Motor neuron (in vitro differentiated cells): ENCODE data around the gene RGL4. TPM values are rescaled to one million over a fixed set of nuclear protein-coding genes. Genes with fewer than 3 reads are reported as not detected.
"Not testable (repeated sequence)": the region's sequence is repeated elsewhere in the genome, so short reads cannot be mapped to it uniquely, and the experiment has no call there.

ENCODE experiments used
- ATAC-seq, 8 experiments: fragments of 200-7000 bp; cut with Tn5 transposase; replicated peaks in 6 of 8; 2 replicates each; pipeline ENCODE4 v1.8.0; 2021; ENCODE audit warnings: mild to moderate bottlenecking in 8 of 8, moderate library complexity in 8 of 8
- H3K27ac ChIP-seq, 2 donors: fragments of 250-450 bp; sonication (Bioruptor Pico); 2 replicates each; pipeline ENCODE4 v1.9.0; 2021; ENCODE audit warnings: antibody characterized with exemption in 2 of 2, mild to moderate bottlenecking in 2 of 2, moderate library complexity in 1 of 2
- H3K4me1 ChIP-seq, 2 donors: fragments of 250-450 bp; sonication (Bioruptor Pico); replicated peaks in 1 of 2; 2 replicates each; pipeline ENCODE4 v1.6.1; 2021; ENCODE audit warnings: antibody characterized with exemption in 2 of 2, mild to moderate bottlenecking in 2 of 2, moderate library complexity in 1 of 2
- H3K4me3 ChIP-seq, 5 donors: fragments of 250-450 bp; sonication (Bioruptor Pico); 2 replicates each; pipeline ENCODE4 v1.9.0; 2021; ENCODE audit warnings: antibody characterized with exemption in 5 of 5, mild to moderate bottlenecking in 5 of 5, moderate library complexity in 4 of 5
- WGBS, 10 experiments: fragments of 450-650 bp; shearing (Covaris generic); methylation state at CpG; one replicate each; pipeline ENCODE4 v1.0.0; 2022; 5-methylcytosine and 5-hydroxymethylcytosine counted together
- in situ Hi-C, 9 experiments: fragments of 400-800 bp; cut with MboI; loops; one replicate each; pipeline ENCODE4 v1.15.0; 2021; ENCODE audit warnings: low sequenced_read_pairs in 9 of 9, low pct_unique_long_range_greater_than_20kb in 2 of 9; ENCODE audit not compliant: unreplicated experiment in 9 of 9
- total RNA-seq, 8 experiments: library from RNA; unstranded; fragments of 300-600 nt; gene quantifications; 2 replicates each; pipeline versions ENCODE4 v1.2.3 to v1.2.4, GENCODE V29; 2022

RGL4 gene
- total RNA-seq, 8 experiments from 2014 or later: 0.33 to 2.1 (median 0.43) TPM

GRCh38 chr22:23673050-23673620, 17.7 kb upstream of the RGL4 start:
- H3K4me3 ChIP-seq: no peak overlapping the region
- WGBS, 10 experiments: 80% methylated on average over 2 of the region's 7 CpGs; no CpG with 5 or more reads in 8 of the 10 experiments
- in situ Hi-C loops: no loop called here
- no peak overlapping the region for H3K27ac ChIP-seq
- ATAC-seq: no peak
- H3K4me1 ChIP-seq: no peaks in the 10 kb centered on the region

GRCh38 chr22:23673826-23674690, 16.8 kb upstream of the RGL4 start:
- 60 to 87% (median 69%) methylated on average over 1 to 9 of the region's 26 CpGs; no CpG with 5 or more reads in 4 of the 10 experiments for WGBS, 10 experiments
- Histone ChIP-seq H3K27ac (no peak overlapping the region), H3K4me1 (no peaks in the 10 kb centered on the region), H3K4me3 (no peak overlapping the region)
- no peak for ATAC-seq
- in situ Hi-C loops: no loop called here

- in situ Hi-C loops, H3K4me1 ChIP-seq, H3K4me3 ChIP-seq, ATAC-seq, H3K27ac ChIP-seq: not testable (repeated sequence)
- 40 to 100% (median 96%) methylated on average over 1 to 4 of the region's 6 CpGs; no CpG with 5 or more reads in 7 of the 10 experiments for WGBS, 10 experiments
These were observed 15.8 kb upstream of the RGL4 start for GRCh38 chr22:23674886-23675501.

GRCh38 chr22:23675502-23676415, 15.1 kb upstream of the RGL4 start:
- peak in 2 of 8 experiments; percentile 32 to 41 for ATAC-seq
- H3K27ac ChIP-seq: no peak overlapping the region
- in situ Hi-C loops: no loop called here
- H3K4me1 ChIP-seq: peaks cover 0 to 5% of the 10 kb centered on the region in 2 donors
- no peak overlapping the region for H3K4me3 ChIP-seq
- WGBS, 10 experiments: 40 to 100% (median 80%) methylated on average over 1 to 3 of the region's 17 CpGs; no CpG with 5 or more reads in 5 of the 10 experiments

GRCh38 chr22:23676841-23677700, 13.7 kb upstream of the RGL4 start:
- H3K4me3 ChIP-seq, H3K27ac ChIP-seq, H3K4me1 ChIP-seq, in situ Hi-C loops, ATAC-seq: not testable (repeated sequence)
- 92 to 100% (median 100%) methylated on average over 1 to 2 of the region's 12 CpGs; no CpG with 5 or more reads in 5 of the 10 experiments for WGBS, 10 experiments

- in situ Hi-C loops: no loop called here
- no peak overlapping the region for H3K27ac ChIP-seq
- WGBS, 10 experiments: 50% methylated on average over 1 of the region's 6 CpGs; no CpG with 5 or more reads in 9 of the 10 experiments
- H3K4me1 ChIP-seq: peaks cover 0 to 5% of the 10 kb centered on the region in 2 donors
- ATAC-seq: peak in 1 of 8 experiments; percentile 30
- no peak overlapping the region for H3K4me3 ChIP-seq
These were observed 13.2 kb upstream of the RGL4 start for GRCh38 chr22:23677701-23677995.

GRCh38 chr22:23678133-23678532, 12.7 kb upstream of the RGL4 start:
- 48 to 95% (median 80%) methylated on average over 2 to 4 of the region's 6 CpGs; no CpG with 5 or more reads in 5 of the 10 experiments for WGBS, 10 experiments
- Histone ChIP-seq H3K4me1 (peaks cover 0 to 5% of the 10 kb centered on the region in 2 donors), H3K4me3 (no peak overlapping the region), H3K27ac (no peak overlapping the region)
- ATAC-seq: no peak
- in situ Hi-C loops: no loop called here

GRCh38 chr22:23681026-23681809, 9.6 kb upstream of the RGL4 start:
- no peak for ATAC-seq
- in situ Hi-C loops: no loop called here
- peaks cover 0 to 5% of the 10 kb centered on the region in 2 donors for H3K4me1 ChIP-seq
- H3K4me3 ChIP-seq: no peak overlapping the region
- H3K27ac ChIP-seq: no peak overlapping the region
- 100% methylated on average over 1 of the region's 5 CpGs; no CpG with 5 or more reads in 7 of the 10 experiments for WGBS, 10 experiments

GRCh38 chr22:23682077-23682476, 8.7 kb upstream of the RGL4 start:
- in situ Hi-C loops: no loop called here
- Histone ChIP-seq H3K4me1 (peaks cover 0 to 5% of the 10 kb centered on the region in 2 donors), H3K4me3 (no peak overlapping the region), H3K27ac (no peak overlapping the region)
- ATAC-seq: no peak
- 0 to 81% (median 47%) methylated on average over 1 to 5 of the region's 5 CpGs; no CpG with 5 or more reads in 1 of the 10 experiments for WGBS, 10 experiments

- WGBS, 10 experiments: 50 to 100% (median 85%) methylated on average over 1 to 2 of the region's 4 CpGs; no CpG with 5 or more reads in 4 of the 10 experiments
- in situ Hi-C loops: no loop called here
- Histone ChIP-seq H3K4me1 (peaks cover 0 to 5% of the 10 kb centered on the region in 2 donors), H3K27ac (no peak overlapping the region), H3K4me3 (no peak overlapping the region)
- ATAC-seq: no peak
These were observed 7.9 kb upstream of the RGL4 start for GRCh38 chr22:23682827-23683355.

- Histone ChIP-seq H3K4me3 (no peak overlapping the region), H3K27ac (no peak overlapping the region), H3K4me1 (peaks cover 0 to 5% of the 10 kb centered on the region in 2 donors)
- WGBS, 10 experiments: 83% methylated on average over 2 of the region's 8 CpGs; no CpG with 5 or more reads in 9 of the 10 experiments
- ATAC-seq: no peak
- in situ Hi-C loops: no loop called here
These were observed 7.3 kb upstream of the RGL4 start for GRCh38 chr22:23683545-23683944.
